ENCODE results near the gene NTM. TPM values are rescaled to one million over a fixed set of nuclear protein-coding genes. Genes with fewer than 3 reads are reported as not detected.

NTM gene
- total RNA-seq, 3 donors from 2014 or later = not detected

- Mint-ChIP-seq H3K36me3 (ENCODE audit: insufficient read depth) (no peaks in the 10 kb centered on the region), H3K27me3 (ENCODE audit: low read depth) (peaks cover 4% of the 10 kb centered on the region), H3K4me3 (no peak overlapping the region), H3K9me3 (no peaks in the 10 kb centered on the region), H3K4me1 (ENCODE audit: low read depth) (no peaks in the 10 kb centered on the region)
- no peak for ATAC-seq
- DNase-seq = no peak
These were observed 210.1 kb downstream of the NTM start for GRCh38 chr11:131580476-131580875.

- Mint-ChIP-seq H3K9me3 (peaks cover 4% of the 10 kb centered on the region), H3K4me3 (no peak overlapping the region), H3K27me3 (ENCODE audit: low read depth) (peaks cover 4% of the 10 kb centered on the region), H3K4me1 (ENCODE audit: low read depth) (no peaks in the 10 kb centered on the region), H3K36me3 (ENCODE audit: insufficient read depth) (no peaks in the 10 kb centered on the region)
- DNase-seq = no peak
- no peak for ATAC-seq
These were observed 210.6 kb downstream of the NTM start for GRCh38 chr11:131581046-131581445.

- Mint-ChIP-seq H3K4me3 (no peak overlapping the region), H3K36me3 (ENCODE audit: insufficient read depth) (no peaks in the 10 kb centered on the region), H3K4me1 (ENCODE audit: low read depth) (no peaks in the 10 kb centered on the region), H3K27me3 (ENCODE audit: low read depth) (peaks cover 3% of the 10 kb centered on the region), H3K9me3 (peaks cover 4% of the 10 kb centered on the region)
- no peak for ATAC-seq
- DNase-seq = no peak
These were observed 211.7 kb downstream of the NTM start for GRCh38 chr11:131582021-131582525.

GRCh38 chr11:131583421-131583820, 213.0 kb downstream of the NTM start:
- no peak for ATAC-seq
- Mint-ChIP-seq H3K36me3 (ENCODE audit: insufficient read depth) (no peaks in the 10 kb centered on the region), H3K4me1 (ENCODE audit: low read depth) (no peaks in the 10 kb centered on the region), H3K27me3 (ENCODE audit: low read depth) (peaks cover 3% of the 10 kb centered on the region), H3K9me3 (peaks cover 9% of the 10 kb centered on the region), H3K4me3 (no peak overlapping the region)
- DNase-seq = no peak

GRCh38 chr11:131583938-131584337, 213.5 kb downstream of the NTM start:
- ATAC-seq = no peak
- Mint-ChIP-seq H3K4me1 (ENCODE audit: low read depth) (no peaks in the 10 kb centered on the region), H3K9me3 (peaks cover 9% of the 10 kb centered on the region), H3K4me3 (no peak overlapping the region), H3K27me3 (ENCODE audit: low read depth) (peaks cover 3% of the 10 kb centered on the region), H3K36me3 (ENCODE audit: insufficient read depth) (no peaks in the 10 kb centered on the region)
- no peak for DNase-seq

- Mint-ChIP-seq H3K27me3 (ENCODE audit: low read depth) (peaks cover 3% of the 10 kb centered on the region), H3K9me3 (peaks cover 9% of the 10 kb centered on the region), H3K4me1 (ENCODE audit: low read depth) (no peaks in the 10 kb centered on the region), H3K36me3 (ENCODE audit: insufficient read depth) (no peaks in the 10 kb centered on the region), H3K4me3 (no peak overlapping the region)
- DNase-seq (no peak), ATAC-seq (no peak)
These were observed 214.6 kb downstream of the NTM start for GRCh38 chr11:131584785-131585592.

GRCh38 chr11:131588057-131588456, 217.6 kb downstream of the NTM start:
- no peak for ATAC-seq
- Mint-ChIP-seq H3K4me3 (no peak overlapping the region), H3K27me3 (ENCODE audit: low read depth) (peaks cover 3% of the 10 kb centered on the region), H3K9me3 (peaks cover 9% of the 10 kb centered on the region), H3K4me1 (ENCODE audit: low read depth) (no peaks in the 10 kb centered on the region), H3K36me3 (ENCODE audit: insufficient read depth) (no peaks in the 10 kb centered on the region)
- DNase-seq = no peak

GRCh38 chr11:131591051-131591461, 220.6 kb downstream of the NTM start:
- no peak for DNase-seq
- Mint-ChIP-seq H3K27me3 (ENCODE audit: low read depth) (no peaks in the 10 kb centered on the region), H3K4me1 (ENCODE audit: low read depth) (no peaks in the 10 kb centered on the region), H3K9me3 (peaks cover 5% of the 10 kb centered on the region), H3K36me3 (ENCODE audit: insufficient read depth) (no peaks in the 10 kb centered on the region), H3K4me3 (no peak overlapping the region)
- peak in 1 of 2 donors; percentile 23 for ATAC-seq

- H3K4me1 Mint-ChIP-seq (ENCODE audit: low read depth) = no peaks in the 10 kb centered on the region
- H3K9me3 Mint-ChIP-seq = peaks cover 5% of the 10 kb centered on the region
- ATAC-seq = no peak
- DNase-seq = no peak
- no peak overlapping the region for H3K4me3 Mint-ChIP-seq
- H3K36me3 Mint-ChIP-seq (ENCODE audit: insufficient read depth) = no peaks in the 10 kb centered on the region
- no peaks in the 10 kb centered on the region for H3K27me3 Mint-ChIP-seq (ENCODE audit: low read depth)
These were observed 221.7 kb downstream of the NTM start for GRCh38 chr11:131592152-131592551.

GRCh38 chr11:131592734-131593133, 222.3 kb downstream of the NTM start:
- ATAC-seq = no peak

GRCh38 chr11:131593301-131593700, 222.9 kb downstream of the NTM start:
- Mint-ChIP-seq H3K27me3 (ENCODE audit: low read depth) (no peaks in the 10 kb centered on the region), H3K36me3 (ENCODE audit: insufficient read depth) (no peaks in the 10 kb centered on the region), H3K4me3 (no peak overlapping the region), H3K9me3 (no peaks in the 10 kb centered on the region), H3K4me1 (ENCODE audit: low read depth) (no peaks in the 10 kb centered on the region)
- DNase-seq = no peak
- ATAC-seq = no peak

More at GRCh38 chr11:131592734-131593133, 222.3 kb downstream of the NTM start:
- no peaks in the 10 kb centered on the region for H3K4me1 Mint-ChIP-seq (ENCODE audit: low read depth)
- H3K9me3 Mint-ChIP-seq = peaks cover 2% of the 10 kb centered on the region
- H3K36me3 Mint-ChIP-seq (ENCODE audit: insufficient read depth) = no peaks in the 10 kb centered on the region
- no peak for DNase-seq
- no peaks in the 10 kb centered on the region for H3K27me3 Mint-ChIP-seq (ENCODE audit: low read depth)
- no peak overlapping the region for H3K4me3 Mint-ChIP-seq

- H3K27me3 Mint-ChIP-seq (ENCODE audit: low read depth) = no peaks in the 10 kb centered on the region
- no peak for ATAC-seq
- H3K9me3 Mint-ChIP-seq = no peaks in the 10 kb centered on the region
These were observed 225.4 kb downstream of the NTM start for GRCh38 chr11:131595797-131596196.

GRCh38 chr11:131597890-131598289, 227.5 kb downstream of the NTM start:
- Mint-ChIP-seq H3K27me3 (ENCODE audit: low read depth) (no peaks in the 10 kb centered on the region), H3K4me1 (ENCODE audit: low read depth) (no peaks in the 10 kb centered on the region), H3K4me3 (no peak overlapping the region), H3K36me3 (ENCODE audit: insufficient read depth) (no peaks in the 10 kb centered on the region), H3K9me3 (peaks cover 4% of the 10 kb centered on the region)
- DNase-seq (no peak), ATAC-seq (no peak)

More at GRCh38 chr11:131595797-131596196, 225.4 kb downstream of the NTM start:
- no peak for DNase-seq
- H3K36me3 Mint-ChIP-seq (ENCODE audit: insufficient read depth) = no peaks in the 10 kb centered on the region
- H3K4me1 Mint-ChIP-seq (ENCODE audit: low read depth) = no peaks in the 10 kb centered on the region
- no peak overlapping the region for H3K4me3 Mint-ChIP-seq

GRCh38 chr11:131598305-131598704, 227.9 kb downstream of the NTM start:
- Mint-ChIP-seq H3K27me3 (ENCODE audit: low read depth) (no peaks in the 10 kb centered on the region), H3K4me3 (no peak overlapping the region), H3K4me1 (ENCODE audit: low read depth) (no peaks in the 10 kb centered on the region), H3K36me3 (ENCODE audit: insufficient read depth) (no peaks in the 10 kb centered on the region), H3K9me3 (peaks cover 6% of the 10 kb centered on the region)
- no peak for ATAC-seq
- no peak for DNase-seq

GRCh38 chr11:131599285-131599684, 228.9 kb downstream of the NTM start:
- Mint-ChIP-seq H3K4me1 (ENCODE audit: low read depth) (no peaks in the 10 kb centered on the region), H3K27me3 (ENCODE audit: low read depth) (no peaks in the 10 kb centered on the region), H3K36me3 (ENCODE audit: insufficient read depth) (no peaks in the 10 kb centered on the region), H3K4me3 (no peak overlapping the region), H3K9me3 (peaks cover 6% of the 10 kb centered on the region)
- no peak for DNase-seq
- ATAC-seq = no peak

All from activated T-cell treated with anti-CD3 and anti-CD28 coated beads, Interleukin-2, amount 50 U/mL, for 4 hours (primary cell).